Cardiac septum (tissue), 1 donor: ENCODE measurements around the gene RASA2. TPM values are rescaled to one million over a fixed set of nuclear protein-coding genes. Genes with fewer than 3 reads are reported as not detected.
"Not testable (repeated sequence)": the region's sequence is repeated elsewhere in the genome, so short reads cannot be mapped to it uniquely, and the experiment has no call there.

ENCODE experiments used
- DNase-seq: peaks from one replicate; pipeline ENCODE4 v3.0.0-alpha.2; 2020; ENCODE audit warnings: low spot score
- intact Hi-C: fragments of 100-400 bp; cut with DNase I; formaldehyde crosslinking; loops from one replicate; pipeline ENCODE4 v1.14.0; 2022
- total RNA-seq: library from RNA; stranded (reverse); fragmentation: NEBNext Ultra II Directional; extraction: Animal tissue kit (Norgen Biotek cat#: 25700); gene quantifications from one replicate; pipeline ENCODE4 v1.2.1, GENCODE V29; 2021
- donor health status: DM: no; HTN: no; CAD: no.

The RASA2 gene
- total RNA-seq, 1 donor from 2014 or later: 7.1 TPM

DNA sequence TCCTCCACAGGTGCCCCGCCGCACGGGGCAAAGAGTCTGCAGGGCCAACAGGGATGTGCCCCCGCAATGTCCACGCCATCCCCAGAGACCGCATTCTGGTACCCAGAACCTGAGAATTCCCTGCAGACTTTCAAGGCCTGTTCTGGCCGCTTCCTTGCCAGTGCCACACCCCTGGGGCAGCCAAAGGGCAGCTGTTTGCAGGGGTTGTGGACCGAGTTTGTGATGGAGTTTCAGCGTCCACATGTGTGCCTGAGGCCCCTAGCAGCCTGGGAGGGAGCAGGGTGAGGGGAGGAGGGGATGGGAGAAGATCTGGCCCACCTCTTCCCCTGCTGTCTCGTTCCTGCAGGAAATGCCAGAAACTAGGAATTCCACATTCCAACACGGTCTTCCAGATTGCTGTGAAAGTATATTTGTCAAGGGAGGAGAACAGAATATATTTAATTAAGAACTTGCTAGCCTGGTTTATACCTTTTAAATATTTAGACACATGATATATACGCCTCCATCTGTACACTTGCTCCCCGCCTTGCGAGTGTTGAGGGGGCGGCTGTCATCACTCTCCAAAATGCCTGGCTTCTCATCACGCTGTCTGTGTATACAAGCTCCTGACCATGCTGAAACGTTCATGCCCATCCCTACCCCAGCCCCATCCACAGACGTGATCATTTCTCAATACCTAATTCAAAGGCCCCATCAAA lies 31.1 kb upstream of the RASA2 start:
- intact Hi-C loops: no loop called here

GRCh38 chr3:141456301-141456625 lies 30.6 kb upstream of the RASA2 start:
- intact Hi-C loops: no loop called here
- no peak for DNase-seq

More for the DNA sequence above, 31.1 kb upstream of the RASA2 start:
- DNase-seq: no peak

GRCh38 chr3:141457624-141458236 lies 29.1 kb upstream of the RASA2 start:
- no peak for DNase-seq
- intact Hi-C loops: no loop called here

- intact Hi-C loops: no loop called here
- no peak for DNase-seq
Observed at GRCh38 chr3:141459008-141459407, 27.8 kb upstream of the RASA2 start.

GRCh38 chr3:141460097-141460704 lies 26.6 kb upstream of the RASA2 start:
- intact Hi-C loops: loop anchor here (2.0 kb wide), 1 partner anchor 101 kb away; no protein-coding TSS in a partner anchor
- peak; percentile 92 for DNase-seq

DNA sequence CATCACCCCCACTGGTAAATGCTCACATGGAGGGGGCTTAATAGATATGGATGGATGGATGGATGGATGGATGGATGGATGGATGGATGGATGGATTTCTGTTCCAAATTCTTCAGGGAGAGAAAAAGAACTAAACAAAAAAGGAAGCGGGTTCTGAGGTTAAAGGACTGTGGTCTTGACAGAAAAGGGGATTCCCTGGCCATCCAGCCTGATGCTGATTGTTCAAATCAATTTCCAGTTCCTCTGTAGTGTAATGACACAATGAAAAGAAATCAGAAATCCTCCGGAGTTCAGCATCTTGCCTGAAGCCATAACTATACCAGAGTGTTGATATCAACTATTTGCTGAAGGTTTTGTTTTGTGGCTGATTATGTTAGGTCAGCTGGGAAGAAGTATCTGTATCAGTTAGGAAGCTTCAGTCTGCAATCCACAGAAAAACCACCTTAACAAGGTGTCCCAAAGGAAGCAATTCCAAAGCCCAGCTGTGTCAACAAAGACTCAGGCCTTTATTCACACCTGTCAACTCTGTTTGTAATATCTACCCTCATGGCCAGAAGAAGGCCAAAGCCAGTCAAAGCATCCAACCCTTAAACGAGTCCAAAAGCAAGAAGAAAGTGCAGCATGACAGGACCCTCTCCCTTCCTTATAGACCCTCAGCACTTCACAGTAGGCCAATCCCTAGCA lies 24.5 kb upstream of the RASA2 start:
- no peak for DNase-seq
- intact Hi-C loops: no loop called here

- no peak for DNase-seq
- intact Hi-C loops: no loop called here
Observed at GRCh38 chr3:141465221-141465620, 21.6 kb upstream of the RASA2 start.

- intact Hi-C loops: no loop called here
- DNase-seq: no peak
Observed at GRCh38 chr3:141466633-141467169, 20.1 kb upstream of the RASA2 start.

DNA sequence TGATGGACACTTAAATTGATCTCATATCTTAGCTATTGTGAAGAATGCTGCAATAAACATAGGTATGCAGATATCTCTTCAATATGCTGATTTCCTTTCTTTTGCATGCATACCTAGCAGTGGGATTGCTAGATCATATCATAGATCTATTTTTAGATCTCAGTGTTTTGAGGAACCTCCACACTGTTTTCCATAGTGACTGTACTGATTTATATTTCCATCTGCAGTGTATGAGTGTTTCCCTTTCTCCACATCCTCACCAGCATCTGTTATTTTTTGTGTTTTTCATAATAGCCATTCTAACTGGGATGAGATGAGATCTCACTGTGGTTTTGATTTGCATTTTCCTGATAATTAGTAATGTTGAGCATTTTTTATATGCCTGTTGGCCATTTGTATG lies 17.1 kb upstream of the RASA2 start:
- intact Hi-C loops: no loop called here

GRCh38 chr3:141471160-141471559 lies 15.7 kb upstream of the RASA2 start:
- intact Hi-C loops: no loop called here
- no peak for DNase-seq

More for the DNA sequence above, 17.1 kb upstream of the RASA2 start:
- no peak for DNase-seq

GRCh38 chr3:141476033-141476432 lies 10.8 kb upstream of the RASA2 start:
- intact Hi-C loops: no loop called here
- no peak for DNase-seq

DNA sequence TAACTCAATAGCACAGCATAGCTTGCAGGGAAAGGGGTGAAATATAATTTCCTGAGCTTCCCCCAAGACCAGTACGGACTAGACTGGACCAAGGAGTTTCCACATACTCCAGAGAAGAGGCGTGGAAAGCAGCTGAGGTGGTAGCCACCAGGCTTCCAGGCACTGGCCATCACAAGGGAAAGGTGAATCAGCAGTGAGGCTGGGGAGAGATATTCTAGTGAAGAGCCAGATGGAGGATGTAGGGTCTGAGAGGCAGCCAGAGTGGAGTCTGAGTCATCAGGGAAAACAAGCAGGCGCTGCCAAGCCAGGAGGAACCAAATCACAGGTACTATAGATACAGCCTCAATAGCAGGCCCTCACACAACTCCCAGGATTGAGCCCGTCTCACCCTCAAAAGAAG lies 9.6 kb upstream of the RASA2 start:
- DNase-seq: no peak
- intact Hi-C loops: no loop called here

- DNase-seq: no peak
- intact Hi-C loops: no loop called here
Observed at GRCh38 chr3:141478139-141478538, 8.7 kb upstream of the RASA2 start.

DNA sequence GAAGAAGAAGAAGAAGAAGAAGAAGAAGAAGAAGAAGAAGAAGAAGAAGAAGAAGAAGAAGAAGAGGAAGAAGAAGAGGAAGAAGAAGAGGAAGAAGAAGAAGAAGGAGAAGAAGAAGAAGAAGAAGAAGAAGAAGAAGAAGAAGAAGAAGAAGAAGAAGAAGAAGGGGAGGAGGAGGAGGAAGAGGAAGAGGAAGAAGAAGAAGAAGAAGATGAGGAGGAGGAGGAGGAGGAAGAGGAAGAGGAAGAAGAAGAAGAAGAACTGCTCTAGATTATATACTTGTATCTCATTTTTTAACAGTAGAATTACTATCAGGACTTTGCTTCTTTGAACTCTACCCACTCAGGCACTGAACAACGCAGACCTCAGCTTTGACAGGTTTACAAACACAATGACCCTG lies 8.0 kb upstream of the RASA2 start:
- intact Hi-C loops: not testable (repeated sequence)

GRCh38 chr3:141482245-141482922 lies 4.4 kb upstream of the RASA2 start:
- intact Hi-C loops: loop anchor here (10.0 kb wide), 1 partner anchor 392 kb away; the partner anchor contains the start of gene ATP1B3

More for the DNA sequence above, 8.0 kb upstream of the RASA2 start:
- DNase-seq: not testable (repeated sequence)

GRCh38 chr3:141484701-141485287 lies 2.0 kb upstream of the RASA2 start:
- no peak for DNase-seq
- intact Hi-C loops: loop anchor here (10.0 kb wide), 1 partner anchor 390 kb away; the partner anchor contains the start of gene ATP1B3

More at GRCh38 chr3:141482245-141482922, 4.4 kb upstream of the RASA2 start:
- no peak for DNase-seq

DNA sequence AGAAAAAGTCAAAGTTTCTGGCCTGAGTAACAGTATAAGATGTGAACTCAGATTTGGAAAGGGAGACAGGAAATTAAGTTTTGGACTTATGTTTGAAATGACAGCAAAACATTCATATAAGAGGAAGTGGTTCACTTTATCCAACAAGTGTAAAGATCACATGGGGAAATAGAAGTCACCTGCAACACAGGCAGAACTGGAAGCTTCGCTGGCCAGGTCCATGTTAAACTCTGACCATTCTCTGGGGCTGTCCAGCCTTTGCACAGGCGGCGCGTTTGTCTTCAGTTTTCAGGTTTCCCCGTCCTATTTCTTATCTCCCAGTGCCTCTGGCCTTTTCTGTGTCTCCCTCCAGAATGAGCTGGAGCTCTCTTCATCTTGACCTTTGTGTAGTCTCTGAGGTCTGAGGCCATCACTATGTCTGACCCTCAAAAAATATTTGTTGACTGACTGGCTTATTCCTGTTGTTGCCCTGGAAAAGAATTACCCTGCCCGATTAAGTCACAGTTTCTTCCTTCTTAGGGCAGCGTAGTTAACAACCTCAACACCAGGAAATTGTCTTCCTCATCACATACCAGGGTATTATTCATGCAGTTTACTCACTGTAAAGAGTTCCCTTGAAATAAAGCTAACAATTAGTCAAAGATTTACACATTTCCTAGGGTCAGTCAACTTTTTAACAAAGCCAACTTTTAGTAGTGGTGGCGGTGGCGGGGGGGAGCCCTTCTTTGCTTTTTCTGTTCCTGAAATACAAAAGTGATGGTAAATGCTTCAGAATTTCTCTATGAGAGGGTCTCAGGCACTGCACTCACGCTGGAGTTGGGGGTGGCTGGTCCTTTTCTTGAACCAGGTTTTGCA lies 959 bp upstream of the RASA2 start:
- intact Hi-C loops: loop anchor here (2.0 to 10.0 kb wide), 2 partner anchors 253 to 389 kb away; partner anchors contain the start of genes ATP1B3 and RNF7
- no peak for DNase-seq

DNA sequence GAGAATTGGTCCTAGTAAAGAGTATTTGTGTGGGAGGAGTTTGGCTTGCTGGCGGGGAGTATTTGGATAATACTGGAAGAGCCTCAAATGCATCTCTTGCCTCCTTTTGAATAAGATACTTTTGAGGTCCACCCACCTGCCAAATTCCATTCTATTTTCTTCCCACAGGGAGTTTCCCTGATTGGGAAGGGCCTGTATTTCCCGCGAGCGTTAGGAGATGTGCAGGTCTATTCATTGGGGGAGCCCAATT lies 406 bp upstream of the RASA2 start:
- DNase-seq: no peak
- intact Hi-C loops: loop anchor here (2.0 to 10.0 kb wide), 2 partner anchors 252 to 388 kb away; partner anchors contain the start of genes ATP1B3 and RNF7
